Amygdala (tissue), 56 donors: ENCODE measurements around the gene BAZ2B.

Experiments used
- DNase-seq, 56 donors: peaks; one replicate each; lab custom pipeline; 2025; lab: John Stamatoyannopoulos, UW

Gene BAZ2B

DNA sequence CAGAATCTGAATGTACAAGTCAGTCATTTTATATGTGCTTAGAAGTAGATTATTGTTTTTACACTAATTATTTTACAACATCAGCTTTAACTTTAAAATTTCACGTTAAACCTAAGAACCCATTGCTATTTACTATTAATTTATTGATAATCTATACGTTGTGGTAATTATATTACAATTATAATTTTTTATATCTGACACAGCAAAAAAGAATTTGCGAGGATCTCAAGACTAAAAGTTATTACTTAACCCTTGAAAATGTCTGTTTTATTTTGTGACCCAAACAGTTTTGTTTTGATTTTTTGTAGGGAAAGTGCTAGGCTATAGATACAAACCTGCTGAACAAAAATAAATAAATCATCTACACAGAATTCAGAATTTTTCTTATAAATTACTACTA, 30.3 kb downstream of the BAZ2B start:
- no peak for DNase-seq

- no peak for DNase-seq
These were observed 30.7 kb downstream of the BAZ2B start for GRCh38 chr2:159585622-159586021.

DNA sequence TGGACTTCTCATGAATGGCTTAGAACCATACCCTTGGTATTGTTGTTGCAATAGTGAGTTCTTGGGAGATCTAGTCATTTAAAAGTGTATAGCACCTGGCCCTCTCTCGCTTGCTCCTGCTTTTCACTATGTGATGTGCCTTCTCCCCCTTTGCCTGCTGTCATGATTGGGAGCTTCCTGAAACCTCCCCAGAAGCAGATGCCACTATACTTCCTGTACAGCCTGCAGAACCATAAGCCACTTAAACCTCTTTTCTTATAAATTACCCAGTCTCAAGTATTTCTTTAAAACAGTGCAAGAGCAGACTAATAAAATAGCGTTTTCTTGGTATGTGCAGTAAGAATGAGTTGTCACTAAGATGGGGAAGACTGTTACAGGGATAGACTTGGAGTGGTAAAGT, 31.6 kb downstream of the BAZ2B start:
- no peak for DNase-seq

DNA sequence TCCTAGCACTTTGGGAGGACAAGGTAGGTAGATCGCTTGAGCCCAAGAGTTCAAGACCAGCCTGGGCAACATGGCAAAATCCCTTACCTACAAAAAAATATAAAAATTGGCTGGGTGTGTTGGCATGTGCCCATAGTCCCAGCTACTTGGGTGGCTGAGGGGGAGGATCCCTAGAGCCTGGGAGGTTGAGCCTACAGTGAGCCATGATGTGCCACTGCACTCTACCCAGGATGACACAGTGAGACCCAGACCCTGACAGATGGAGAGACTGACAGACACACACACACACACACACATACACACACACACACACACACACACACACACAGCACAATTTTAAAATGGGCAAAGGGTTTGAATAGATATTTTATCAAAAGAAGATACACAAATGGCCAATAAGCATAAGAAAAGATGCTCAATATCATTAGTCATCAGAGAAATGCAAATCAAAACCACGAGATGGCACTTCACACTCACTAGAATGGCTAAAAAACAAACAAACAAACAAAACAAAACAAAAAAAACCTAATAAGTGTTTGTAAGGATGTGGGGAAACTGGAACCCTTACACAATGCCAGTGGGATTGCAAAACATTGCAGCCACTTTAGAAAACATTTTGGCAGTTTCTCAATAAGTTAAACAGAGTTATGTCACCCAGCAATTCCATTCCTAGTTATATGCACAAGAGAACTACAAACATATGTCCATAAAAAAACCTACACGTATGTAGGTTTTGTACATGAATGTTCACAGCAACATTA, 42.3 kb downstream of the BAZ2B start:
- no peak for DNase-seq

- DNase-seq: no peak
These were observed 43.1 kb downstream of the BAZ2B start for GRCh38 chr2:159573294-159573693.

DNA sequence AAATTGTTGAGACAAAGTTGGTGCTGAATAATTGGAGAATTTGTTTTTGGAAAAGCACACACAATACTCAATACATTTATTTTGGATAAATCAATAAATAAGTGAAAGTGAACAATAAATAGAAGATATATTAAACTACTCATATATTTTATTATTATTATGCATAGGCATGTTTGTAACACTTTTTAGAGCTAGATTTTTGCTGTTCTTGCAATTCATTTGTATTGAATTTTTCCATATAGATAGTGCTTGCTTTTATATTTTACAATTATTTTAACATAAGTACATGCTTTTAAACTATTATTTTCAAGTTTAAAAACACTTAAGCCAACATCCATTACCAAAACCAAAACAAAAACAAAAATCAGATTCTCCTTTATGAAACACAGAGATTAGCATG, 43.9 kb downstream of the BAZ2B start:
- no peak for DNase-seq

DNA sequence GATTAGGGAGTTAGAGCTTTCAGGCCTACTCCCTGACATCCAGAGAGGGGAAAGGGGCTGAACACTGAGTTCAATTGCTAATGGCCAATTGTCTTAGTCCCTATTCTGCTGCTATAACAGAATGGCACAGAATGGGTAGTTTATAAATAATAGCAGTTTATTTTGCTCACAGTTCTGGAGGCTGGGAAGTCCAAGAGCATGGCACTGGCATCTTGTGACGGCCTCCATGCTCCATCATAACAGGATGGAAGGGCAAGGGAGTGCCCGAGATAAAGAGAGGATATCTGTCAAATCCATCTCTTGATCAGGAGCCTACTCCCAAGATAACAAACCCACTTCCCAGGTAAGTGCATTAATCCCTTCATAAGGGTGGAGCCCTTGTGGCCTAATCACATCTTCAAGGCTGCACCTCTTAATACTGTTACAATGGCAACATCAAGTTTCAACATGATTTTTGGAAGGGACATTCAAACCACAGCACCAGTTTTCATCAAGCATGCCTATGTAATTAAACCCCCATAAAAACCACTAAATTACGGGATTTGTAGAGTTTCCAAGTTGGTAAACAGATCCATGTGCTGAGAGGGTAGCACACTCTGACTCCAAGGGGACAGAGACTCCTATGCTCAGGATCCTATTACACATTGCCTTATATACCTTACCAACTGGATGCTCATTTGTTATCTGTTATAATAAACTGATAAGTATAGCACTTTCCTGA, 44.6 kb downstream of the BAZ2B start:
- no peak for DNase-seq

DNA sequence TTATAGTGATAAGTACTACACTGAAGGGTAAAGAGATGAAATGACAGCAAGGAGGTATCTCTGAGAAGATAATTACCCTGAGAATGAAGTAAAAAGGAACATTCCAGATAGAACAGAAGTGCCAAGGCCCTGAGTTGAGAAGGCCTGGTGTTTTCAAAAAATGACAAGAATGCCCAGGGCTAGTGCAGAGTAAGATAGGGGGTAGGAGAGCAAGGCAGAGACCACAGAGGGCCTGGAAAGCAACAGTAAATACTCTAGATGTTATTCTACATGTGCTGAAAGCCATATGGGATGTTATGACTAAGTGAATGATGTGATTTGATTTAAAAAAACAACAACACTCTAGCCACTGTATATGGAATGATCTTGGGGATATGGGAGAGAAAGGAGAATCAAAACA, 52.3 kb downstream of the BAZ2B start:
- no peak for DNase-seq

- no peak for DNase-seq
These were observed 54.1 kb downstream of the BAZ2B start for GRCh38 chr2:159562248-159562647.

DNA sequence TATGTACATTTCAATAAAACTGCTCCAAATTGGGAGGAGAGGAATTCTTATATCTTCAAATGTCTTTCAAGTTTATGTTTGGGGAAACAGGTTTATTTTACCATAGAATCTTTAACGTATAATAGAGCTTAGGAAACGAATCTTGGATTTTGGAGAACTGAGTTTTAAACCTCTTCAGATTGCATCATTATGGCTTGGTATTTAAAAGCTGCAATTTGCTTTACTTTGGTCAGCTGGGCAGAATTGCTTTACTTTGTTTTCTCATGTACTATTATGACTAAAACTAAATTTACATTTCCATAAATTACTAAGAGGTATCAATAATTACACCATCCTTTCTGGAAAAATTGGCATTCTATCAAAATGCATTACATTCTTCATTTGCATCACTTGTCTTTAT, 54.6 kb downstream of the BAZ2B start:
- no peak for DNase-seq

DNA sequence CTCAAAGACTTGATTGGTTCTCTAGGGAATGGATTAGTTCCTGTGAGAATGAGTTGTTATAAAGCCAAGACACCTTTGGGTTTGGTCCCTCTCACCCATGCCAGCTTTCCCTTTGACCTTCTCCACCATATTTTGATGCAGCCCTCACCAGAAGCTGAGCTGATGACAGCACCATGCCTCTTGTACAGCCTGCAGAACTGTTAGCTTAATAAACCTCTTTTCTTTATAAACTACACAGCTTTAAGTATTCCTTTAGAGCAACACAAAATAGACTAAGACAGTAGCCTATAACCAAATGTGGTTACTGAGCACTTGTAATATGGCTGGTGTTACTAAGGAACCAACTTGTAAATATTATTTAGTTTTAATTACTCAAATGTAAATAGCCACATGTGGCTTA, 55.1 kb downstream of the BAZ2B start:
- no peak for DNase-seq

DNA sequence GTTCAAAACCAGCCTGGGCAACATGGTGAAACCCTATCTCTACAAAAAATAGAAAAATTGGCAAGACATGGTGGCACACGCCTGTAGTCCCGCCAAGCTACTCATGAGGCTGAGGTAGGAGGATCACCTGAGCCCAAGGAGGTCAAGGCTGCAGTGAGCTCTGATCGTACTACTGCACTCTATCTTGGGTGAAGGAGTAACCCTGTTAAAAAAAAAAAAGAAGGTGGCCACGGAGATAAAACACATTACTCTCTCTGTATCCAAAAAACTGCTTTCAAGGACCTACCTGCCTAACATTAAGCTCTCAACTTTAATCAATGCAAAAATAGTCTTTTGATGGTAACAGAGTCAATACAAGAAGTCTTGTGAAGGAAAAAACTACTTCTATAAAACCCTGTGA, 57.3 kb downstream of the BAZ2B start:
- no peak for DNase-seq

GRCh38 chr2:159558479-159558878, 57.9 kb downstream of the BAZ2B start:
- DNase-seq: no peak

DNA sequence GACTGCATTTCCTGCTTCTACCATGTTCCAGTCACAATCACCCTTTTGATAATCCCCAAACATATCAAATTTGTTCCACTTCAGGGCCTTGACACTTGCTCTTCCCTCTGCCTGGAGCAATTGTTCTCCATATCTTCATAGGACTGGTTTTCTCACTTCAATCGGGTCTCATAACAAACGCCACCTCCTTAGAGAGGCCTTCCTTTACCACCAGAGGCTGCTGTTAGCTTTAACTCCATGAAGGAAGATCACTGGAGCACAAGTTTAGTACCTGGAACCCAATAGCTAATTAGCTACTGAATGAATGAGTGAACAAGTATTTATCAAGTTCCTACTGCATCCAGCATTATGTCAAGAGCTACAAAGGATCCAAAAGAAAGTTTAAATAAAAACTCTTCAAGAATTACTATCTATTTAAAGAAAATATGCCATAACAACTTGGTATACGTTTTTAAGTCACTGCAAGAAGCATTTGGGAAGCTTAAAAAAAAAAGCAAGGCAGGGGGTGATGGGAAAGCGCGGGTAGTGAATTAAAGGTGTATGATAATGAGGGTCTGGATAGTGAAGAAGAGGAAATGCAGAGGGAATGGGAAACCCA, 58.8 kb downstream of the BAZ2B start:
- no peak for DNase-seq

DNA sequence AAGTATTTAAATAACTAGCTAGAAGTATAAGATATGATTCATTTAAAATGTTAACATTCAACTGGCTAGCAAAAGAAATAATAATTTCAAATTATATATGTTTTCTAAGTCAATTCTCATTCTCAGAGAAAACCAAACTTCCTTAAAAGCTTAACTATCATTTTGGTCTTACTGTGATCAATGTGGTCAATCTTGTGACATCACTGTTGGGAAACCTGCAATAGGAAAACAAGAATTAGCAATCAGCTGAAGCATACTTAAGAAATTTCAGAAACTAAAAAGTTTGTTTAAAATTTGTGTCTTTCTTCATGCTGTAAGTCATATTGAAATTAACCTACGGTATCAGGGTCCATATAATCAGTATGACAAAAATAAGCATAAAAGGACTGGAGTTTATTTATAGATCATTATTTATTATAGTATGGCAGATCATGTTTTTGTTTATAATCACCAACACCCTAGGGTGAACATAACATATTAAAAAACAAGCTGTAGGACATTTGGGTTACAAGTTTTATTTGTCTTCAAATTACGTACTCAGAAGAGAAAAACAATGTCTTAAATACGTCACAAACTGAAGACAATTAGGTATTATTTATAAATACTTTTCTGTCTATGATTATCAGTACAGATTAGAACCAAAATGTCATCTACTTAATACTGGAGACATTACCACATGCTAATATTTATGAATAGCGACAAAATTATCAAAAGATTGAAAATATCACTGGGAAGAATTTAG, 60.5 kb downstream of the BAZ2B start:
- no peak for DNase-seq

- DNase-seq: no peak
These were observed 62.6 kb downstream of the BAZ2B start for GRCh38 chr2:159553727-159554126.

DNA sequence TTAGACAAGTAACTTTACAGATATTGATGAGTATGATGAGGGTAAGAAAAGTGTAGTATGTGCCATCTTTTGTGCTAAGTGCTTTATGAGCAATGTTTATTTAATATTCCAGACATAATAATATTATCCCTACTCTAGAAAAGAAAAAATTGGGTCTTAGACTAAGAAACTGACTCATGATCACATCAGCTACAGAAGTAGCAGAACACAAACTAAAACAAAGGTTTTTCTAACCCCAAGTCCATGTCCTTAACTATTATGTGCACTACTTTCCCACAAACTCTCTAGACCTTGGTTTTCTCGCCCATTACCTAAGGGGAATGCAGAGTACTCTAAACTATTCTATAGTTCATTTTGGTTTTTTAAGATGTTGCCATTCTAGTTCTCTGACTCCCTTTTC, 64.5 kb downstream of the BAZ2B start:
- DNase-seq: no peak

- no peak for DNase-seq
These were observed 66.1 kb downstream of the BAZ2B start for GRCh38 chr2:159550231-159550630.

DNA sequence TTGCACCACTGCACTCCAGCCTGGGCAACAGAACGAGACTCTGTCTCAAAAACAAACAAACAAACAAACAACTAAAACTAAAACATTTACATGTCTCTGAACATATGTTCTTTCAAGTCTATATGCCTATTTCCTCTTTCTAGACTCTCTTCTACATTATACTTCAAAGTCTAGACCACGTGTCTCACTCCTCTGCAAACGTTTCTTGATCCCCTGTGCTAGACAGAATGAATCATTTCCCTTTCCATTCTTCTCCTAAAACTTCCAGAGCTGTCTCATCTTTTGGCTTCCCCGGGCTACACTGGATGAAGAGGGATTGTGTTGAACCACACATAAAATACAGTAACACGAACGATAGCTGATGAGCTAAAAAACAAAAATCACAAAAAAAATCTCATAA, 67.1 kb downstream of the BAZ2B start:
- no peak for DNase-seq

DNA sequence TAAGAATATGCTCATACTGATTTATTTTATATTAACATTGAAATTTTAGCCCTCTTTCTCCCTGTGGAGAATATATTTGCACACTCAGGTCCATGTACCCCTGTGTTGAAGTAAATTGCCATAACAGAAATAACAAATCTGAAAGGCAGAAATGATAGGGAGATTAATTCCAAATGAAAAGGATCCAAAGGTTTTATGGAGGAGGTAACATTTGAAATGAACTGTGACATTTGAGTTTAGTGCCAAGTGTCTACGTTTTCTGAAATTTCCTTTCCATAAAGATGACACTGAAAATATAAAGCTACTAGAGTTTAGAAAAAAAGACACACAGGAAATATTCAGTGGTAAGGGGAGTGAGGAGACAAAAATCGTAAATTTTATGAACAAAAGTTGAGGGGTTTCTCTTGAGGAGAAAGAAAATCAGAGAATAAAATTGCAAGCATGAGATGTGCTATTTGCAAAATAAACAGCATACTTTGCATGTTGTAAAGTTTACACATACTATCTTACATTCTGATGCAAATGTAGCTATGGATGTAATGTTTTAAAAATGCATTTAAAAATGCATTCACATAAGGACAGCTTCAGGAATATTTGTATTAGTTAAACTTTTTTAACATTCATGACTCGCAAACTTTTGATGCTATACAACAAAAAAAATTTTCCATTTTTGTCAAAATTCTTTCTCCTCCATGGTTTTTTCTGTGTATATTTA, 69.5 kb downstream of the BAZ2B start:
- DNase-seq: no peak

- no peak for DNase-seq
These were observed 70.3 kb downstream of the BAZ2B start for GRCh38 chr2:159546039-159546438.
